ENCODE data around the gene AP2M1. TPM values are rescaled to one million over a fixed set of nuclear protein-coding genes. Genes with fewer than 3 reads are reported as not detected.
A peak's percentile ranks its signal among the peaks of the same experiment; 100 is the strongest.

AP2M1 gene
- total and polyA plus RNA-seq, 10 of the 15 experiments (the other 5 are each of a cell fraction or from before 2014, with no cell fraction given) = 65.6 to 356 (median 161) TPM

DNA sequence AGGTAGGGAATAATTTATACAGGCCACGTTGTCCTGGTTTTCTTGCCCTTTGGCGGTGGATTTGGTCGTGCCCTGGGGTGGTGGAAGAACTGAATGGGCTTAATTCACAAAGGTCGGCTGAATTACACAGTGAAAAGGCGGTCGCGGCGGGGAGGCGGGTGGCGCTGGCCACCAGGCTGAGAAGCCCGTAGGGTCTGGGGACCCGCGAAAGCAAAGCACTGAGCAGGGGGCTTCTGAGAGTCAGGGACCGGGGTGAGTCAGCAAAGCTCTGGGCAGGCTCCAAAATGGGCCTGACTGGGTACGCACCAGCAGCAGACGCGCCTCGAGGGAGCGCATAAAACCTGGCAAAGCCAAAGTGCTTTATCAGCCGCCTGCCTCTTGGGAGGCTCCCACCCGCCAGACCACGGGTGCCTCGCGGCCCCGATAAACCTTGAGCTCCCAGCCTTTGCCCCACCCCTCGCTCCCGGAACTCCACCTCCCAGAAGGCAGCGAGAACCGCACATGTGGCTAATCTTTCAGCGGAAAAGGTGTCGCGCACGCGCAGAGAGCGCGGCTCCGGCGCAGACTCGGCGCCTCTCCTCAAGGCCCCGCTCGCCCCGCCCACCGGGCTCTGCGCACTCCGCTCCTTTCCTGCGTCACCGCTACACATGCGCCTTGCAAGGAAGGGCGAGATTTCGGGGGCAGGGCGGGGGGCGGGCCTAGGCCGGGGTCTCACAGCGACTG is 11.0 kb downstream of the AP2M1 start (continued):
- no peak for TF ChIP-seq SUPT20H (IDR thresholded peaks at IDR 0.05; ENCODE audit: borderline replicate concordance, control insufficient read depth, low read depth, low read length)
- TF ChIP-seq BRCA1 (IDR thresholded peaks at IDR 0.05; ENCODE audit: low read depth, low read length) = no peak
- no peak for TF ChIP-seq YBX1 (IDR thresholded peaks at IDR 0.05)

DNA sequence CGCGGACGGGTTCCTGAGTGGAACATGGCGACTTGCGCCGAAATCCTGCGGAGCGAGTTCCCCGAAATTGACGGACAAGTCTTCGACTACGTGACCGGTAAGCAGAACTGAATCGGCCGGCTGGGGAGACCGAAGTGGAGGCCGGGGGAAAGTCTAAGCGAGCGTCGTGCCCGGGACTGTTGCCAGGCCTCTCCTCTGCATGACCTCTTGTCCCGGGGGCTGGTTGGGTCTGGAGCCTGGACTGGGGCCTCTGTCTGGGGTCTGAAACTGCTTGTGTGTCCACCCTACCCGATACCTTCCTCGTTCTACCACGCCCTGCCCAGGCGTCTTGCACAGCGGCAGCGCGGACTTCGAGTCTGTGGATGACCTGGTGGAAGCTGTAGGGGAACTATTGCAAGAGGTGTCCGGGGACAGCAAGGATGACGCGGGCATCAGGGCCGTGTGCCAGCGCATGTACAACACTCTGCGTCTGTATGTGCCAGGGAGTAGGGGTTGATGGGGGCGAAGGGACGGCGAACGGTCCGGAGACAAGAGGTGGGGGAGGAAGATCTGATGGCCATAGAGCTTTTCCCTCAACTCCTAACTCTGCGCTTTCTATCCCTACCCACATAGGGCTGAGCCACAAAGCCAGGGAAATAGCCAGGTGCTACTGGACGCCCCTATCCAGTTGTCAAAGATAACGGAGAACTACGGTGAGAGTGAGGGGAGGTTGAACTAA is 11.7 kb downstream of the AP2M1 start, which contains the start of gene ABCF3:
Gene ABCF3 (plus strand): TSS at position 16 of the 718 bp plus-strand sequence. CDS start 9 bp downstream, at position 25.
- POLR2A ChIA-PET = interaction anchor here (0.6 to 2.0 kb wide), 11 partner anchors 10 to 289 kb away, joined by 3 to 7 read pairs (median 5); partner anchors contain the start of genes AP2M1, CLCN2, DVL3 and POLR2H
- in situ Hi-C loops (cut with MboI) = no loop called here
- TF ChIP-seq JUND (IDR thresholded peaks at IDR 0.05; ENCODE audit: low read depth, low read length) = no peak
- TF ChIP-seq PML (IDR thresholded peaks at IDR 0.05; ENCODE audit: low read length) = peak; percentile 47; the same call in 1 of the 2 replicates
- no peak for TF ChIP-seq CREM (IDR thresholded peaks at IDR 0.05; ENCODE audit: low read depth)
- peak; percentile 79; the same call in 1 of the 2 replicates for TF ChIP-seq SMAD5 (IDR thresholded peaks at IDR 0.05; ENCODE audit: low read depth)
- TF ChIP-seq, protein P1, sequence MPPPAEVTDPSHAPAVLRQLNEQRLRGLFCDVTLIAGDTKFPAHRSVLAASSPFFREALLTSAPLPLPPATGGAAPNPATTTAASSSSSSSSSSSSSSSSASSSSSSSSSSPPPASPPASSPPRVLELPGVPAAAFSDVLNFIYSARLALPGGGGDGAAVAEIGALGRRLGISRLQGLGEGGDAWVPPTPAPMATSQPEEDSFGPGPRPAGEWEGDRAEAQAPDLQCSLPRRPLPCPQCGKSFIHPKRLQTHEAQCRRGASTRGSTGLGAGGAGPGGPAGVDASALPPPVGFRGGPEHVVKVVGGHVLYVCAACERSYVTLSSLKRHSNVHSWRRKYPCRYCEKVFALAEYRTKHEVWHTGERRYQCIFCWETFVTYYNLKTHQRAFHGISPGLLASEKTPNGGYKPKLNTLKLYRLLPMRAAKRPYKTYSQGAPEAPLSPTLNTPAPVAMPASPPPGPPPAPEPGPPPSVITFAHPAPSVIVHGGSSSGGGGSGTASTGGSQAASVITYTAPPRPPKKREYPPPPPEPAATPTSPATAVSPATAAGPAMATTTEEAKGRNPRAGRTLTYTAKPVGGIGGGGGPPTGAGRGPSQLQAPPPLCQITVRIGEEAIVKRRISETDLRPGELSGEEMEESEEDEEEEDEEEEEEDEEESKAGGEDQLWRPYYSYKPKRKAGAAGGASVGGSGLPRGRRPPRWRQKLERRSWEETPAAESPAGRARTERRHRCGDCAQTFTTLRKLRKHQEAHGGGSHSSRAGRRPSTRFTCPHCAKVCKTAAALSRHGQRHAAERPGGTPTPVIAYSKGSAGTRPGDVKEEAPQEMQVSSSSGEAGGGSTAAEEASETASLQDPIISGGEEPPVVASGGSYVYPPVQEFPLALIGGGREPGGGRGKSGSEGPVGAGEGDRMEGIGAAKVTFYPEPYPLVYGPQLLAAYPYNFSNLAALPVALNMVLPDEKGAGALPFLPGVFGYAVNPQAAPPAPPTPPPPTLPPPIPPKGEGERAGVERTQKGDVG (CRISPR knock-in tag; IDR thresholded peaks at IDR 0.05) = no peak
- no peak for TF ChIP-seq IKZF2 (IDR thresholded peaks at IDR 0.05)
- TF ChIP-seq SMAD1 (IDR thresholded peaks at IDR 0.05; ENCODE audit: low read depth, partially characterized antibody) = no peak
- TF ChIP-seq SP1 (IDR thresholded peaks at IDR 0.05; ENCODE audit: low read depth, low read length) = peak; percentile 0
- TF ChIP-seq, protein P2, sequence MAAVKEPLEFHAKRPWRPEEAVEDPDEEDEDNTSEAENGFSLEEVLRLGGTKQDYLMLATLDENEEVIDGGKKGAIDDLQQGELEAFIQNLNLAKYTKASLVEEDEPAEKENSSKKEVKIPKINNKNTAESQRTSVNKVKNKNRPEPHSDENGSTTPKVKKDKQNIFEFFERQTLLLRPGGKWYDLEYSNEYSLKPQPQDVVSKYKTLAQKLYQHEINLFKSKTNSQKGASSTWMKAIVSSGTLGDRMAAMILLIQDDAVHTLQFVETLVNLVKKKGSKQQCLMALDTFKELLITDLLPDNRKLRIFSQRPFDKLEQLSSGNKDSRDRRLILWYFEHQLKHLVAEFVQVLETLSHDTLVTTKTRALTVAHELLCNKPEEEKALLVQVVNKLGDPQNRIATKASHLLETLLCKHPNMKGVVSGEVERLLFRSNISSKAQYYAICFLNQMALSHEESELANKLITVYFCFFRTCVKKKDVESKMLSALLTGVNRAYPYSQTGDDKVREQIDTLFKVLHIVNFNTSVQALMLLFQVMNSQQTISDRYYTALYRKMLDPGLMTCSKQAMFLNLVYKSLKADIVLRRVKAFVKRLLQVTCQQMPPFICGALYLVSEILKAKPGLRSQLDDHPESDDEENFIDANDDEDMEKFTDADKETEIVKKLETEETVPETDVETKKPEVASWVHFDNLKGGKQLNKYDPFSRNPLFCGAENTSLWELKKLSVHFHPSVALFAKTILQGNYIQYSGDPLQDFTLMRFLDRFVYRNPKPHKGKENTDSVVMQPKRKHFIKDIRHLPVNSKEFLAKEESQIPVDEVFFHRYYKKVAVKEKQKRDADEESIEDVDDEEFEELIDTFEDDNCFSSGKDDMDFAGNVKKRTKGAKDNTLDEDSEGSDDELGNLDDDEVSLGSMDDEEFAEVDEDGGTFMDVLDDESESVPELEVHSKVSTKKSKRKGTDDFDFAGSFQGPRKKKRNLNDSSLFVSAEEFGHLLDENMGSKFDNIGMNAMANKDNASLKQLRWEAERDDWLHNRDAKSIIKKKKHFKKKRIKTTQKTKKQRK (IDR thresholded peaks at IDR 0.05; ENCODE audit: low read depth, low read length) = no peak
- peak; percentile 37; the same call in 1 of the 2 replicates for TF ChIP-seq BACH1 (IDR thresholded peaks at IDR 0.05; ENCODE audit: borderline replicate concordance)
- TF ChIP-seq ZNF274 (IDR thresholded peaks at IDR 0.05; ENCODE audit: insufficient read depth, insufficient read length) = no peak
- TF ChIP-seq RB1 (IDR thresholded peaks at IDR 0.05; ENCODE audit: borderline replicate concordance) = peak; percentile 82; the same call in 1 of the 2 replicates

More for the DNA sequence above, 11.7 kb downstream of the AP2M1 start, which contains the start of gene ABCF3:
- H3K79me2 ChIP-seq (ENCODE audit: control insufficient read depth, insufficient read depth, low read length) = peaks cover 27% of the 10 kb centered on the region
- ChIA-PET SMC1A (ENCODE audit: uncharacterized antibody, unreplicated experiment) (interaction anchor here (0.7 to 0.9 kb wide), 4 partner anchors 12 to 291 kb away, joined by 3 to 4 read pairs (median 3); no protein-coding TSS in a partner anchor), CTCF (interaction anchor here (0.8 to 1.4 kb wide), 5 partner anchors 9 to 41 kb away, joined by 3 to 5 read pairs (median 4); no protein-coding TSS in a partner anchor), RAD21 (ENCODE audit: unreplicated experiment) (interaction anchor here (0.7 to 1.6 kb wide), 6 partner anchors 9 to 64 kb away, joined by 3 to 7 read pairs (median 3); partner anchors contain the start of gene EEF1AKMT4)
- 0 out of 2 replicates have a peak, but pooled peaks cover 4% of the 10 kb centered on the region for H3K4me1 ChIP-seq (ENCODE audit: control insufficient read depth, insufficient read depth, low read length)
- peak within 1 kb of the TSS; percentile 93 for H3K4me3 ChIP-seq
- H3K9ac ChIP-seq (ENCODE audit: control insufficient read depth, insufficient read depth, low read length) = peak within 1 kb of the TSS; percentile 83
- no TSS peak for BruUV-seq (replicated peaks)
- FAIRE-seq (no peak), DNase-seq (ENCODE audit: low read depth, low spot score) (no peak), ATAC-seq (peak; percentile 51)
- H3K27me3 ChIP-seq (replicated peaks in 1 of 2; ENCODE audit: control insufficient read depth in 2 of 2, insufficient read depth in 2 of 2, low read length in 1 of 2) = no peaks in the 10 kb centered on the region
- peak within 1 kb of the TSS; percentile 81 for H2AFZ ChIP-seq (ENCODE audit: control insufficient read depth, low read depth, low read length)
- H3K27ac ChIP-seq (ENCODE audit: control insufficient read depth, insufficient read depth) = peak within 1 kb of the TSS; percentile 73
- peaks cover 3% of the 10 kb centered on the region; the same call in 1 of the 2 replicates for H4K20me1 ChIP-seq (ENCODE audit: control insufficient read depth, insufficient read depth)
- H3K4me2 ChIP-seq (ENCODE audit: control insufficient read depth, insufficient read depth) = peak within 1 kb of the TSS; percentile 95
- peaks cover 15 to 21% of the 10 kb centered on the region in 2 experiments for H3K36me3 ChIP-seq (ENCODE audit: control insufficient read depth in 2 of 2, insufficient read depth in 2 of 2, low read length in 1 of 2)
- H3K9me3 ChIP-seq (replicated peaks; ENCODE audit: control insufficient read depth, insufficient read depth, low read length) = no peaks in the 10 kb centered on the region
- intact Hi-C loops (cut with micrococcal nuclease; ENCODE audit: unreplicated experiment) = loop anchor here (2.0 kb wide), 2 partner anchors 52 to 64 kb away; partner anchors contain the start of gene EIF2B5
- under 1% methylated on average over 45 of the region's 45 CpGs for WGBS (ENCODE audit: insufficient coverage, insufficient replicate concordance, low lambda C conversion rate, missing lambda C conversion rate)

Data from GM12878 (cell line).